Panc1 (cell line): Measurements from ENCODE around the gene TMUB1. TPM values are rescaled to one million over a fixed set of nuclear protein-coding genes. Genes with fewer than 3 reads are reported as not detected.

Source experiments
- ATAC-seq: fragments of 200-7000 bp; cut with Tn5 transposase; 2 replicates; pipeline ENCODE4 v1.9.1; 2020; ENCODE audit warnings: mild to moderate bottlenecking, moderate library complexity
- BruUV-seq: library from RNA; stranded (reverse); fragments of 400-500 nt; replicated peaks from 2 replicates; lab custom pipeline; 2021; lab: Mats Ljungman, UMichigan
- CTCF ChIA-PET: fragments of 300-600 bp; sonication (Branson Sonifier 250); formaldehyde crosslinking; loops from one replicate; lab custom pipeline; 2022; ENCODE audit warnings: antibody characterized with exemption; lab: Charles Lee
- POLR2A ChIA-PET: fragments of 300-600 bp; sonication (Branson Sonifier 250); formaldehyde crosslinking; loops from one replicate; lab custom pipeline; 2022; ENCODE audit warnings: antibody characterized with exemption; lab: Charles Lee
- DNase-seq: peaks from one replicate; pipeline ENCODE4 v3.0.0-alpha.2; 2010; ENCODE audit warnings: low read depth, low spot score
- H3K27ac ChIP-seq: 2 replicates; pipeline ENCODE4 v1.5.1; 2011; ENCODE audit warnings: mild to moderate bottlenecking, low read length, inconsistent platforms
- H3K27me3 ChIP-seq: fragments of 200-500 bp; sonication (Bioruptor generic); 2 replicates; pipeline ENCODE4 v1.6.0; 2014; ENCODE audit warnings: low read length, inconsistent platforms; ENCODE audit not compliant: control insufficient read depth, insufficient read depth
- H3K36me3 ChIP-seq: fragments of 200-500 bp; sonication (Bioruptor generic); 2 replicates; pipeline ENCODE4 v1.5.1; 2014; ENCODE audit warnings: inconsistent platforms, mild to moderate bottlenecking, low read length, moderate library complexity; ENCODE audit not compliant: control insufficient read depth, insufficient read depth
- H3K4me1 ChIP-seq: 2 replicates; pipeline ENCODE4 v1.5.1; 2011; ENCODE audit warnings: inconsistent platforms, mild to moderate bottlenecking, low read length, moderate library complexity; ENCODE audit not compliant: control insufficient read depth, insufficient read depth
- H3K4me3 ChIP-seq, 2 experiments: 2 replicates each; pipeline ENCODE4 v1.5.1; 2011 to 2012; ENCODE audit warnings: low read depth in 2 of 2, low read length in 2 of 2, mild to moderate bottlenecking in 2 of 2, inconsistent platforms in 1 of 2, moderate library complexity in 1 of 2
- H3K9me3 ChIP-seq: fragments of 200-500 bp; sonication (Bioruptor generic); 2 replicates; pipeline ENCODE4 v1.5.1; 2014; ENCODE audit warnings: low read depth, mild to moderate bottlenecking, inconsistent platforms, low read length, moderate library complexity; ENCODE audit not compliant: control insufficient read depth, insufficient read depth
- CTCF ChIP-seq: fragments of 450-650 bp; IDR thresholded peaks from 2 replicates; pipeline ENCODE4 v1.5.1; 2017; ENCODE audit warnings: mild to moderate bottlenecking
- POLR2AphosphoS5 ChIP-seq: IDR thresholded peaks from 2 replicates; pipeline ENCODE4 v1.6.1; 2012; ENCODE audit warnings: mild to moderate bottlenecking, low read depth, low read length, moderate library complexity
- REST ChIP-seq, 2 experiments: IDR thresholded peaks; 2 replicates each; pipeline ENCODE4 v1.6.1; 2011 to 2012; ENCODE audit warnings: low read depth in 2 of 2, control low read depth in 1 of 2, low read length in 1 of 2, mild to moderate bottlenecking in 1 of 2, moderate library complexity in 1 of 2; ENCODE audit not compliant: insufficient read depth in 1 of 2
- SIN3A ChIP-seq: IDR thresholded peaks from 2 replicates; pipeline ENCODE4 v1.6.1; 2012; ENCODE audit warnings: low read depth, mild to moderate bottlenecking, low read length, moderate library complexity, borderline replicate concordance; ENCODE audit not compliant: insufficient read depth
- TCF7L2 ChIP-seq: IDR thresholded peaks from 2 replicates; pipeline ENCODE4 v1.6.1; 2011; ENCODE audit warnings: mild to moderate bottlenecking, low read depth, low read length, inconsistent platforms
- in situ Hi-C: cut with HindIII; loops from 2 replicates; pipeline ENCODE4 v1.10.0; 2016; ENCODE audit warnings: low sequenced_read_pairs, low pct_unique_long_range_greater_than_20kb
- intact Hi-C: fragments of 100-400 bp; cut with micrococcal nuclease; formaldehyde crosslinking; loops from one replicate; pipeline ENCODE4 v1.10.0; 2022; ENCODE audit not compliant: unreplicated experiment
- total RNA-seq: library from RNA; stranded (reverse); gene quantifications from one replicate; pipeline ENCODE4 v1.2.1, GENCODE V29; 2021; ENCODE audit not compliant: unreplicated experiment

The TMUB1 gene
- total RNA-seq, 1 experiment from 2014 or later: 112 TPM

- BruUV-seq: no TSS peak
- intact Hi-C loops (no loop called here), in situ Hi-C loops (no loop called here)
- H3K36me3 ChIP-seq: peaks cover 2% of the 10 kb centered on the region; the same call in 1 of the 2 replicates
- CTCF ChIA-PET: interaction anchor here (0.7 kb wide), 1 partner anchor 23 kb away, joined by 3 read pairs; no protein-coding TSS in a partner anchor
- no peaks in the 10 kb centered on the region for H3K9me3 ChIP-seq
- ATAC-seq: peak; percentile 28
- POLR2A ChIA-PET: interaction anchor here (0.7 kb wide), 1 partner anchor 21 kb away, joined by 3 read pairs; no protein-coding TSS in a partner anchor
- TF ChIP-seq TCF7L2: no peak
- no peak for DNase-seq
- H3K4me1 ChIP-seq: peaks cover 38% of the 10 kb centered on the region
- no peaks in the 10 kb centered on the region for H3K27me3 ChIP-seq
- peak within 1 kb of the TSS; percentile 83 to 94 for H3K4me3 ChIP-seq
- peak within 1 kb of the TSS; percentile 99 for H3K27ac ChIP-seq
Measured at GRCh38 chr7:151059367-151060112, 23.8 kb downstream of the TMUB1 start, which contains the start of gene SLC4A2. TSS of gene SLC4A2 (plus strand) at chr7:151059589. CDS start at chr7:151061988, 2,399 bp downstream.

GRCh38 chr7:151058781-151059366, 24.4 kb downstream of the TMUB1 start:
- in situ Hi-C loops: no loop called here
- ATAC-seq (no peak), DNase-seq (no peak)
- peaks cover 2% of the 10 kb centered on the region; the same call in 1 of the 2 replicates for H3K36me3 ChIP-seq
- no peaks in the 10 kb centered on the region for H3K27me3 ChIP-seq
- no peaks in the 10 kb centered on the region for H3K9me3 ChIP-seq
- CTCF ChIA-PET: no interaction called here
- H3K27ac ChIP-seq: peak overlapping the region; percentile 99
- TF ChIP-seq POLR2AphosphoS5 (peak; percentile 5; the same call in 1 of the 2 replicates), TCF7L2 (no peak)
- peak overlapping the region; percentile 83 to 94 for H3K4me3 ChIP-seq
- H3K4me1 ChIP-seq: peaks cover 38% of the 10 kb centered on the region
- no TSS peak for BruUV-seq
- POLR2A ChIA-PET: no interaction called here
- intact Hi-C loops: no loop called here

- peak overlapping the region; percentile 99 for H3K27ac ChIP-seq
- H3K36me3 ChIP-seq: peaks cover 2% of the 10 kb centered on the region; the same call in 1 of the 2 replicates
- H3K27me3 ChIP-seq: no peaks in the 10 kb centered on the region
- peak overlapping the region; percentile 83 to 94 for H3K4me3 ChIP-seq
- DNase-seq (peak; percentile 99), ATAC-seq (peak; percentile 85)
- intact Hi-C loops (no loop called here), in situ Hi-C loops (no loop called here)
- no TSS peak for BruUV-seq
- H3K9me3 ChIP-seq: no peaks in the 10 kb centered on the region
- CTCF ChIA-PET: no interaction called here
- POLR2A ChIA-PET: no interaction called here
- TF ChIP-seq POLR2AphosphoS5 (peak; percentile 39; the same call in 1 of the 2 replicates), SIN3A (no peak), TCF7L2 (peak; percentile 100)
- peaks cover 38% of the 10 kb centered on the region for H3K4me1 ChIP-seq
Measured at GRCh38 chr7:151057989-151058780, 25.1 kb downstream of the TMUB1 start.

GRCh38 chr7:151057506-151057988, 25.7 kb downstream of the TMUB1 start, which contains the start of gene CDK5:
TSS of gene CDK5 (minus strand) at chr7:151057897. CDS start at chr7:151057848, 49 bp downstream.
- intact Hi-C loops (no loop called here), in situ Hi-C loops (no loop called here)
- Histone ChIP-seq H3K27ac (peak within 1 kb of the TSS; percentile 99), H3K36me3 (peaks cover 2% of the 10 kb centered on the region; the same call in 1 of the 2 replicates), H3K9me3 (no peaks in the 10 kb centered on the region), H3K4me1 (peaks cover 35% of the 10 kb centered on the region), H3K27me3 (no peaks in the 10 kb centered on the region), H3K4me3 (peak within 1 kb of the TSS; percentile 83 to 94)
- no peak for ATAC-seq
- TF ChIP-seq CTCF (no peak), POLR2AphosphoS5 (no peak), SIN3A (no peak), REST (IDR thresholded peaks at IDR 0.05; ENCODE audit: insufficient read depth in 1 of 2, low read depth in 2 of 2, low read length in 1 of 2) (no peak), TCF7L2 (no peak)
- CTCF ChIA-PET: interaction anchor here (0.6 kb wide), 1 partner anchor 170 kb away, joined by 5 read pairs; the partner anchor contains the start of gene ABCF2
- no TSS peak for BruUV-seq
- no peak for DNase-seq
- POLR2A ChIA-PET: no interaction called here
